GM12864 (cell line): ENCODE data around the gene CD52.

Experiments used
- DNase-seq: peaks from one replicate; pipeline ENCODE4 v3.0.0-alpha.2; 2011; ENCODE audit warnings: low read depth
- H3K4me3 ChIP-seq: 2 replicates; pipeline ENCODE4 v1.5.1; 2011; ENCODE audit warnings: mild to moderate bottlenecking, low read depth, low read length, control low read depth
- TF ChIP-seq, protein P1 (sequence below): IDR thresholded peaks from 2 replicates; pipeline ENCODE4 v1.5.1; 2011; ENCODE audit warnings: low read depth, mild to moderate bottlenecking, moderate library complexity, low read length, control low read depth, inconsistent platforms; ENCODE audit errors: missing control alignments

Gene CD52

DNA sequence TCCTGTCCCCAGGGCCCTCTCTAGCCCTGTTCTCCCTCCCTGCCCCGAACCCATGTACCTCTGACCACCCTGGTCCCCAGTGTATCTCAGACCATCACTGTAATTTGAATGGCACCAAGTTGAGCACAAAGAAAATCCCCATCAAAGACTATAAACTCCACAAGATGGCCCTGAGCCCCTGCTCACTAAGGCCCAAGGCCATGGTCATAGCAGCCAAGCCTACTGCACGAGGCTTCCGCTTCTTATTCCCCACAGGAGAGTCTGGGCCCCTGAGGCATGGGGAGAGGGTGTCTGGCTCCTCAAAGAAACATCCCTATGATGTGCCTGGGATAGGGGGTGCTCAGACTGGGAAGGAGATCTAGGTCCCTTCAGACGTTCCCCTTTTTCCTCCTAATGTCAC, 50.2 kb downstream of the CD52 start:
- DNase-seq = no peak
- H3K4me3 ChIP-seq = no peak overlapping the region
- TF ChIP-seq, protein P1, sequence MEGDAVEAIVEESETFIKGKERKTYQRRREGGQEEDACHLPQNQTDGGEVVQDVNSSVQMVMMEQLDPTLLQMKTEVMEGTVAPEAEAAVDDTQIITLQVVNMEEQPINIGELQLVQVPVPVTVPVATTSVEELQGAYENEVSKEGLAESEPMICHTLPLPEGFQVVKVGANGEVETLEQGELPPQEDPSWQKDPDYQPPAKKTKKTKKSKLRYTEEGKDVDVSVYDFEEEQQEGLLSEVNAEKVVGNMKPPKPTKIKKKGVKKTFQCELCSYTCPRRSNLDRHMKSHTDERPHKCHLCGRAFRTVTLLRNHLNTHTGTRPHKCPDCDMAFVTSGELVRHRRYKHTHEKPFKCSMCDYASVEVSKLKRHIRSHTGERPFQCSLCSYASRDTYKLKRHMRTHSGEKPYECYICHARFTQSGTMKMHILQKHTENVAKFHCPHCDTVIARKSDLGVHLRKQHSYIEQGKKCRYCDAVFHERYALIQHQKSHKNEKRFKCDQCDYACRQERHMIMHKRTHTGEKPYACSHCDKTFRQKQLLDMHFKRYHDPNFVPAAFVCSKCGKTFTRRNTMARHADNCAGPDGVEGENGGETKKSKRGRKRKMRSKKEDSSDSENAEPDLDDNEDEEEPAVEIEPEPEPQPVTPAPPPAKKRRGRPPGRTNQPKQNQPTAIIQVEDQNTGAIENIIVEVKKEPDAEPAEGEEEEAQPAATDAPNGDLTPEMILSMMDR = no peak

DNA sequence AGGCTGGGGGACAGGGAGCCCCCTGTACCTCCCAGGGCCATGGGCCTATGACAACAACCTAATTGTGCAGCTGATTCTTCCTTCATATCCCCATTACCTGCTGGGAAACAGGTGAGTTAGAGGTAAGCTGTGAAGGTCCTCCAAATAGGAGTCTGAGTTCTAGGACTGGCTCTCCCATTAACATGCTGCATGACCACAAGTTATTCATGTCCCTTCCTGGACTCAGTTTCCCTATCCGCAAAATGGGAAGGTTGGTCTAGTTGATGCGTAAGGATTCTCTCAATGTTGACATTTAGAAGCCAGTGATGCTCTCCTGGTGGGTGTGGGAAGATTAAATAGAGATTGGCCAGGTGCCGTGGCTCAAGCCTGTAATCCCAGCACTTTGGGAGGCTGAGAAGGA, 50.7 kb downstream of the CD52 start:
- H3K4me3 ChIP-seq = no peak overlapping the region
- TF ChIP-seq, protein P1 = no peak
- no peak for DNase-seq
